MM.1S (cell line): ENCODE measurements around the gene ABHD11.
A peak's percentile ranks its signal among the peaks of the same experiment; 100 is the strongest.

ENCODE experiments used
- DNase-seq: peaks from one replicate; pipeline ENCODE4 v3.0.0-alpha.2; 2015
- H2AFZ ChIP-seq: fragments of 300-600 bp; sonication (generic); 2 replicates; pipeline ENCODE4 v1.6.0; 2016; ENCODE audit warnings: antibody characterized with exemption, low read length
- H3F3A ChIP-seq: fragments of 300-600 bp; sonication (generic); 2 replicates; pipeline ENCODE4 v1.6.1; 2016; ENCODE audit warnings: mild to moderate bottlenecking, antibody characterized with exemption, low read length, moderate library complexity, mixed read lengths; ENCODE audit not compliant: insufficient read depth
- H3K27ac ChIP-seq: fragments of 300-600 bp; sonication (generic); 2 replicates; pipeline ENCODE4 v1.5.1; 2016; ENCODE audit warnings: mild to moderate bottlenecking, low read length
- H3K27me3 ChIP-seq: fragments of 300-600 bp; sonication (generic); replicated peaks from 2 replicates; pipeline ENCODE4 v1.6.0; 2016; ENCODE audit warnings: low read length; ENCODE audit not compliant: insufficient read depth
- H3K36me3 ChIP-seq: fragments of 300-600 bp; sonication (generic); replicated peaks from 2 replicates; pipeline ENCODE4 v1.6.1; 2016; ENCODE audit warnings: mild to moderate bottlenecking, low read length, mixed read lengths; ENCODE audit not compliant: insufficient read depth
- H3K4me1 ChIP-seq: fragments of 300-600 bp; sonication (generic); 2 replicates; pipeline ENCODE4 v1.6.1; 2016; ENCODE audit warnings: low read length, mixed read lengths
- H3K4me2 ChIP-seq: fragments of 300-600 bp; sonication (generic); 2 replicates; pipeline ENCODE4 v1.6.0; 2016; ENCODE audit warnings: low read depth, low read length
- H3K4me3 ChIP-seq: fragments of 300-600 bp; sonication (generic); 2 replicates; pipeline ENCODE4 v1.5.1; 2016; ENCODE audit warnings: low read length, mixed read lengths
- H3K79me2 ChIP-seq: fragments of 300-600 bp; sonication (generic); 2 replicates; pipeline ENCODE4 v1.6.1; 2016; ENCODE audit warnings: mixed run types, low read length, mixed read lengths
- H3K9ac ChIP-seq: fragments of 300-600 bp; sonication (generic); 2 replicates; pipeline ENCODE4 v1.6.1; 2016; ENCODE audit warnings: low read length, mixed read lengths
- H3K9me2 ChIP-seq: fragments of 300-600 bp; sonication (generic); replicated peaks from 2 replicates; pipeline ENCODE4 v1.6.1; 2016; ENCODE audit warnings: mild to moderate bottlenecking, low read length, mixed read lengths; ENCODE audit not compliant: insufficient read depth
- H3K9me3 ChIP-seq: fragments of 300-600 bp; sonication (generic); replicated peaks from 2 replicates; pipeline ENCODE4 v1.6.1; 2016; ENCODE audit warnings: mild to moderate bottlenecking, low read length, mixed read lengths; ENCODE audit not compliant: insufficient read depth
- H4K20me1 ChIP-seq: fragments of 300-600 bp; sonication (generic); 2 replicates; pipeline ENCODE4 v1.6.1; 2016; ENCODE audit warnings: mild to moderate bottlenecking, low read length, moderate library complexity, mixed read lengths; ENCODE audit not compliant: insufficient read depth
- CTCF ChIP-seq: fragments of 300-600 bp; sonication (generic); IDR thresholded peaks from 2 replicates; pipeline ENCODE4 v1.5.1; 2016; ENCODE audit warnings: antibody characterized with exemption, low read length, mixed read lengths
- EZH2 ChIP-seq: fragments of 300-600 bp; sonication (generic); optimal IDR thresholded peaks from 2 replicates; pipeline ENCODE3; 2017; ENCODE audit warnings: low read depth, mild to moderate bottlenecking, antibody characterized with exemption, low read length, mixed read lengths
- EZH2phosphoT487 ChIP-seq: fragments of 300-600 bp; sonication (generic); IDR thresholded peaks from 2 replicates; pipeline ENCODE4 v1.6.1; 2018; ENCODE audit warnings: antibody characterized with exemption, low read length

Gene ABHD11

GRCh38 chr7:73718438-73718881, 20.1 kb downstream of the ABHD11 start:
- Histone ChIP-seq H3K4me2 (peak overlapping the region; percentile 98), H3K79me2 (0 out of 2 replicates have a peak, but pooled peaks cover 4% of the 10 kb centered on the region), H3K9me3 (no peaks in the 10 kb centered on the region), H3K4me3 (peak overlapping the region; percentile 91), H3K27ac (no peak overlapping the region), H3K9me2 (no peaks in the 10 kb centered on the region), H3K4me1 (no peaks in the 10 kb centered on the region), H3F3A (no peaks in the 10 kb centered on the region), H3K36me3 (no peaks in the 10 kb centered on the region), H3K9ac (peak overlapping the region; percentile 67; the same call in 1 of the 2 replicates), H4K20me1 (no peaks in the 10 kb centered on the region), H2AFZ (peak overlapping the region; percentile 93), H3K27me3 (peaks cover 10% of the 10 kb centered on the region)
- no peak for DNase-seq
- TF ChIP-seq EZH2 (no peak), EZH2phosphoT487 (no peak), CTCF (no peak)

- Histone ChIP-seq H3K9ac (no peak overlapping the region), H2AFZ (no peak overlapping the region), H3K27ac (no peak overlapping the region), H4K20me1 (no peaks in the 10 kb centered on the region), H3K4me1 (no peaks in the 10 kb centered on the region), H3K4me2 (no peak overlapping the region), H3K4me3 (no peak overlapping the region), H3K9me3 (no peaks in the 10 kb centered on the region), H3K79me2 (0 out of 2 replicates have a peak, but pooled peaks cover 4% of the 10 kb centered on the region), H3F3A (no peaks in the 10 kb centered on the region), H3K36me3 (no peaks in the 10 kb centered on the region), H3K9me2 (no peaks in the 10 kb centered on the region), H3K27me3 (peaks cover 10% of the 10 kb centered on the region)
- TF ChIP-seq EZH2phosphoT487 = no peak
- TF ChIP-seq CTCF = no peak
- TF ChIP-seq EZH2 = no peak
- DNase-seq = no peak
Measured at GRCh38 chr7:73717991-73718405, 20.6 kb downstream of the ABHD11 start.

- Histone ChIP-seq H3K4me1 (no peaks in the 10 kb centered on the region), H3K9me2 (no peaks in the 10 kb centered on the region), H3K4me2 (no peak overlapping the region), H3F3A (no peaks in the 10 kb centered on the region), H3K9ac (no peak overlapping the region), H3K4me3 (no peak overlapping the region), H3K27ac (no peak overlapping the region), H2AFZ (no peak overlapping the region), H3K36me3 (no peaks in the 10 kb centered on the region), H3K9me3 (no peaks in the 10 kb centered on the region), H4K20me1 (no peaks in the 10 kb centered on the region), H3K27me3 (peaks cover 10% of the 10 kb centered on the region), H3K79me2 (0 out of 2 replicates have a peak, but pooled peaks cover 4% of the 10 kb centered on the region)
- no peak for DNase-seq
- no peak for TF ChIP-seq EZH2phosphoT487
- TF ChIP-seq EZH2 = no peak
- no peak for TF ChIP-seq CTCF
Measured at GRCh38 chr7:73717025-73717807, 21.4 kb downstream of the ABHD11 start.
